H9 (cell line): ENCODE results near the gene ALOX15B. TPM values are rescaled to one million over a fixed set of nuclear protein-coding genes. Genes with fewer than 3 reads are reported as not detected.

ENCODE experiments used
- DNase-seq: peaks from one replicate; pipeline ENCODE4 v3.0.0-alpha.2; 2017
- H2AFZ ChIP-seq: one replicate; pipeline ENCODE4 v1.6.1; 2013; ENCODE audit warnings: mild to moderate bottlenecking, low read length, control low read depth, moderate library complexity
- H2AK5ac ChIP-seq: 2 replicates; pipeline ENCODE4 v1.6.1; 2013; ENCODE audit warnings: low read length, control low read depth, mixed read lengths; ENCODE audit not compliant: insufficient read length
- H2BK120ac ChIP-seq: one replicate; pipeline ENCODE4 v1.6.1; 2013; ENCODE audit warnings: low read depth, mild to moderate bottlenecking, low read length, control low read depth, inconsistent platforms; ENCODE audit not compliant: poor library complexity, severe bottlenecking
- H2BK12ac ChIP-seq: 2 replicates; pipeline ENCODE4 v1.6.1; 2013; ENCODE audit warnings: low read length, control low read depth, mixed read lengths, low read depth; ENCODE audit not compliant: insufficient read length
- H2BK15ac ChIP-seq: 2 replicates; pipeline ENCODE4 v1.6.1; 2013; ENCODE audit warnings: low read depth, low read length, control low read depth
- H2BK20ac ChIP-seq: one replicate; pipeline ENCODE4 v1.6.1; 2013; ENCODE audit warnings: low read depth, mild to moderate bottlenecking, low read length, control low read depth, inconsistent platforms; ENCODE audit not compliant: poor library complexity, severe bottlenecking
- H2BK5ac ChIP-seq: 2 replicates; pipeline ENCODE4 v1.6.1; 2013; ENCODE audit warnings: low read length, control low read depth, mixed read lengths; ENCODE audit not compliant: insufficient read length
- H3K14ac ChIP-seq: 2 replicates; pipeline ENCODE4 v1.6.1; 2013; ENCODE audit warnings: low read length, control low read depth; ENCODE audit not compliant: insufficient read depth
- H3K18ac ChIP-seq: 2 replicates; pipeline ENCODE4 v1.6.1; 2013; ENCODE audit warnings: low read depth, mild to moderate bottlenecking, mixed read lengths, low read length, control low read depth; ENCODE audit not compliant: insufficient read length
- H3K23ac ChIP-seq: 2 replicates; pipeline ENCODE4 v1.6.1; 2013; ENCODE audit warnings: low read length, control low read depth, mixed read lengths, low read depth; ENCODE audit not compliant: insufficient read length
- H3K23me2 ChIP-seq: 2 replicates; pipeline ENCODE4 v1.6.1; 2013; ENCODE audit warnings: low read depth, mild to moderate bottlenecking, mixed read lengths, low read length, control low read depth; ENCODE audit not compliant: insufficient read length, poor library complexity, severe bottlenecking
- H3K27ac ChIP-seq: 2 replicates; pipeline ENCODE4 v1.5.1; 2013; ENCODE audit warnings: low read length, control low read depth, mixed read lengths, low read depth; ENCODE audit not compliant: insufficient read length
- H3K27me3 ChIP-seq: 2 replicates; pipeline ENCODE4 v1.6.1; 2013; ENCODE audit warnings: low read length, control low read depth, inconsistent platforms; ENCODE audit not compliant: insufficient read depth
- H3K4ac ChIP-seq: 2 replicates; pipeline ENCODE4 v1.6.1; 2013; ENCODE audit warnings: low read depth, mild to moderate bottlenecking, control low read depth, inconsistent platforms, low read length, moderate library complexity
- H3K4me1 ChIP-seq: 2 replicates; pipeline ENCODE4 v1.6.1; 2013; ENCODE audit warnings: low read length, control low read depth, inconsistent platforms; ENCODE audit not compliant: insufficient read depth
- H3K4me2 ChIP-seq: 2 replicates; pipeline ENCODE4 v1.6.1; 2013; ENCODE audit warnings: low read length, control low read depth, mixed read lengths; ENCODE audit not compliant: insufficient read length, insufficient read depth
- H3K56ac ChIP-seq: 2 replicates; pipeline ENCODE4 v1.6.1; 2013; ENCODE audit warnings: low read depth, mild to moderate bottlenecking, mixed read lengths, low read length, control low read depth; ENCODE audit not compliant: insufficient read length
- H3K79me1 ChIP-seq: 2 replicates; pipeline ENCODE4 v1.6.1; 2013; ENCODE audit warnings: low read depth, mild to moderate bottlenecking, moderate library complexity, low read length, control low read depth, inconsistent platforms; ENCODE audit not compliant: insufficient read depth, poor library complexity, severe bottlenecking
- H3K79me2 ChIP-seq: 2 replicates; pipeline ENCODE4 v1.6.1; 2013; ENCODE audit warnings: low read length, control low read depth, inconsistent platforms; ENCODE audit not compliant: insufficient read depth
- H3K9ac ChIP-seq: 2 replicates; pipeline ENCODE4 v1.6.1; 2013; ENCODE audit warnings: low read length, control low read depth, mixed read lengths; ENCODE audit not compliant: insufficient read length; ENCODE audit errors: extremely low read depth
- H3K9me3 ChIP-seq: one replicate; pipeline ENCODE4 v1.6.1; 2013; ENCODE audit warnings: low read depth, low read length, inconsistent platforms; ENCODE audit not compliant: control insufficient read depth
- H3T11ph ChIP-seq: one replicate; pipeline ENCODE4 v1.6.1; 2013; ENCODE audit warnings: mild to moderate bottlenecking, low read length, control low read depth, inconsistent platforms
- H4K20me1 ChIP-seq: one replicate; pipeline ENCODE4 v1.6.1; 2013; ENCODE audit not compliant: control insufficient read depth, insufficient read length, insufficient read depth
- H4K5ac ChIP-seq: 2 replicates; pipeline ENCODE4 v1.6.1; 2013; ENCODE audit warnings: low read depth, mild to moderate bottlenecking, mixed read lengths, low read length, control low read depth; ENCODE audit not compliant: insufficient read length
- H4K8ac ChIP-seq: replicated peaks from 2 replicates; pipeline ENCODE4 v1.6.1; 2013; ENCODE audit warnings: low read length, control low read depth, mixed read lengths, low read depth; ENCODE audit not compliant: insufficient read length
- H4K91ac ChIP-seq: 2 replicates; pipeline ENCODE4 v1.6.1; 2013; ENCODE audit warnings: low read depth, mild to moderate bottlenecking, moderate library complexity, mixed read lengths, low read length, control low read depth; ENCODE audit not compliant: insufficient read length
- H3K27ac Mint-ChIP-seq, 3 experiments: 2 replicates in 2 of 3; 3 replicates in 1 of 3; pipeline ENCODE4 v1.8.0; 2020 to 2021; ENCODE audit warnings: mixed read lengths in 3 of 3, mild to moderate bottlenecking in 1 of 3, moderate library complexity in 1 of 3
- H3K27me3 Mint-ChIP-seq: 2 replicates; pipeline ENCODE4 v1.8.0; 2021; ENCODE audit warnings: low read depth, mild to moderate bottlenecking, moderate library complexity, mixed read lengths
- H3K36me3 Mint-ChIP-seq, 3 experiments: 2 replicates in 2 of 3; 3 replicates in 1 of 3; pipeline ENCODE4 v1.8.0; 2020 to 2021; ENCODE audit warnings: low read depth in 3 of 3, mixed read lengths in 3 of 3; ENCODE audit not compliant: insufficient read depth in 1 of 3
- H3K4me1 Mint-ChIP-seq, 2 experiments: 2 replicates each; pipeline ENCODE4 v1.8.0; 2020; ENCODE audit warnings: mixed read lengths in 2 of 2
- H3K4me3 Mint-ChIP-seq, 2 experiments: 2 replicates in 1 of 2; 3 replicates in 1 of 2; pipeline ENCODE4 v1.8.0; 2020 to 2021; ENCODE audit warnings: mild to moderate bottlenecking in 2 of 2, mixed read lengths in 2 of 2, moderate library complexity in 1 of 2
- H3K9me3 Mint-ChIP-seq, 2 experiments: 2 replicates in 1 of 2; 3 replicates in 1 of 2; pipeline ENCODE4 v1.8.0; 2020; ENCODE audit warnings: mild to moderate bottlenecking in 2 of 2, mixed read lengths in 2 of 2, moderate library complexity in 1 of 2
- CTCF ChIP-seq: fragments of 200-600 bp; sonication (generic); conservative IDR thresholded peaks from 3 replicates; pipeline ENCODE4 v1.8.0; 2021; ENCODE audit warnings: antibody characterized with exemption, mild to moderate bottlenecking
- WGBS: extraction: QIAGEN DNeasy Blood & Tissue Kit; methylation state at CpG from one replicate; pipeline ENCODE4 v1.1.7; 2013; ENCODE audit warnings: missing lambda C conversion rate, low lambda C conversion rate, mixed read lengths; ENCODE audit not compliant: insufficient read length; ENCODE audit errors: extremely low coverage; 5-methylcytosine and 5-hydroxymethylcytosine counted together
- total RNA-seq: library from RNA; stranded (reverse); gene quantifications from 2 replicates; pipeline ENCODE4 v1.2.1, GENCODE V29; 2021

Gene ALOX15B
- total RNA-seq, 1 experiment from 2014 or later = not detected

GRCh38 chr17:8041249-8041928 is 2.5 kb downstream of the ALOX15B start:
- H3K27me3 Mint-ChIP-seq = peaks cover 32% of the 10 kb centered on the region
- H3K27ac ChIP-seq = no peak overlapping the region
- 0 out of 2 replicates have a peak, but pooled peaks cover 2% of the 10 kb centered on the region for H3K4me1 ChIP-seq

More at GRCh38 chr17:8041249-8041928, 2.5 kb downstream of the ALOX15B start:
- Histone ChIP-seq H3K56ac (no peak overlapping the region), H2BK120ac (no peak overlapping the region), H4K5ac (no peak overlapping the region), H2AFZ (no peak overlapping the region), H3T11ph (no peak overlapping the region), H3K4me2 (no peak overlapping the region), H4K8ac (no peak overlapping the region), H3K14ac (no peak overlapping the region), H4K20me1 (no peaks in the 10 kb centered on the region), H3K27me3 (no peaks in the 10 kb centered on the region), H3K79me1 (no peaks in the 10 kb centered on the region), H2BK5ac (no peak overlapping the region), H4K91ac (no peak overlapping the region), H2BK15ac (no peak overlapping the region), H3K9me3 (no peaks in the 10 kb centered on the region), H3K4ac (no peak overlapping the region), H3K23me2 (no peaks in the 10 kb centered on the region), H3K9ac (no peak overlapping the region), H3K18ac (no peak overlapping the region), H2BK12ac (no peak overlapping the region), H3K23ac (no peak overlapping the region), H2AK5ac (no peak overlapping the region), H3K79me2 (no peaks in the 10 kb centered on the region), H2BK20ac (no peak overlapping the region)
- H3K9me3 Mint-ChIP-seq = no peaks in the 10 kb centered on the region; a peak in 2 of 5 replicates
- no peak overlapping the region for H3K4me3 Mint-ChIP-seq
- H3K36me3 Mint-ChIP-seq = no peaks in the 10 kb centered on the region; a peak in 1 of 7 replicates
- H3K4me1 Mint-ChIP-seq = peaks cover 8 to 14% of the 10 kb centered on the region in 2 experiments
- TF ChIP-seq CTCF = peak; percentile 78
- no CpG with 5 or more reads among the region's 8 CpGs for WGBS
- DNase-seq = no peak
- no peak overlapping the region for H3K27ac Mint-ChIP-seq
